HepG2 (cell line): Measurements from ENCODE around the gene METTL1. TPM values are rescaled to one million over a fixed set of nuclear protein-coding genes. Genes with fewer than 3 reads are reported as not detected.
A peak's percentile ranks its signal among the peaks of the same experiment; 100 is the strongest.

ENCODE experiments used
- ARHGAP35 ChIP-seq: sonication (generic); formaldehyde crosslinking; IDR thresholded peaks from 2 replicates; pipeline ENCODE4 v1.9.0; 2022; ENCODE audit warnings: mild to moderate bottlenecking, inconsistent platforms, moderate library complexity, missing genetic modification reagents, borderline replicate concordance
- FOXM1 ChIP-seq: sonication (generic); formaldehyde crosslinking; IDR thresholded peaks from 2 replicates; pipeline ENCODE4 v1.5.0; 2020; ENCODE audit warnings: missing genetic modification reagents
- IKZF4 ChIP-seq: sonication (generic); formaldehyde crosslinking; IDR thresholded peaks from 2 replicates; pipeline ENCODE4 v1.5.1; 2020; ENCODE audit warnings: borderline replicate concordance, mild to moderate bottlenecking, low read depth, missing genetic modification reagents; ENCODE audit errors: not compliant biosample characterization
- LBX2 ChIP-seq: sonication (generic); formaldehyde crosslinking; IDR thresholded peaks from 2 replicates; pipeline ENCODE4 v1.5.0; 2020; ENCODE audit warnings: missing genetic modification reagents, mild to moderate bottlenecking, borderline replicate concordance
- MED1 ChIP-seq: sonication (generic); formaldehyde crosslinking; IDR thresholded peaks from 2 replicates; pipeline ENCODE4 v1.4.0; 2020; ENCODE audit warnings: missing genetic modification reagents
- NR2F2 ChIP-seq: IDR thresholded peaks from 2 replicates; pipeline ENCODE4 v1.6.1; 2012; ENCODE audit warnings: low read depth, inconsistent platforms, borderline replicate concordance
- PPARG ChIP-seq: conservative IDR thresholded peaks from 2 replicates; pipeline ENCODE4 v1.6.1; 2016; ENCODE audit warnings: missing biosample characterization, missing genetic modification reagents
- SOX13 ChIP-seq, 3 experiments: fragments of 450-650 bp in 1 of 3; sonication (generic) in 1 of 3; formaldehyde crosslinking in 1 of 3; IDR thresholded peaks in 2 of 3; conservative IDR thresholded peaks in 1 of 3; 2 replicates each; pipeline versions ENCODE4 v1.5.0 to v1.6.1; 2016 to 2020; ENCODE audit warnings: antibody characterized with exemption in 1 of 3, mild to moderate bottlenecking in 1 of 3, missing compliant biosample characterization in 1 of 3, missing genetic modification reagents in 1 of 3, moderate library complexity in 1 of 3
- TERF1 ChIP-seq: sonication (generic); formaldehyde crosslinking; IDR thresholded peaks from 2 replicates; pipeline ENCODE4 v1.8.0; 2022; ENCODE audit warnings: mild to moderate bottlenecking, missing genetic modification reagents, moderate library complexity
- TSC22D2 ChIP-seq: sonication (generic); formaldehyde crosslinking; IDR thresholded peaks from 2 replicates; pipeline ENCODE4 v1.5.1; 2020; ENCODE audit warnings: missing genetic modification reagents, mild to moderate bottlenecking, borderline replicate concordance
- XBP1 ChIP-seq: sonication (generic); formaldehyde crosslinking; IDR thresholded peaks from 2 replicates; pipeline ENCODE4 v1.5.0; 2020; ENCODE audit warnings: missing genetic modification reagents
- ZBTB14 ChIP-seq: sonication (generic); formaldehyde crosslinking; IDR thresholded peaks from 2 replicates; pipeline ENCODE4 v1.4.0; 2020; ENCODE audit warnings: missing genetic modification reagents
- ZBTB3 ChIP-seq: sonication (generic); formaldehyde crosslinking; IDR thresholded peaks from 2 replicates; pipeline ENCODE4 v1.4.0; 2020; ENCODE audit warnings: low read depth, mild to moderate bottlenecking, moderate library complexity, missing genetic modification reagents, borderline replicate concordance
- ZBTB43 ChIP-seq: sonication (generic); formaldehyde crosslinking; conservative IDR thresholded peaks from 2 replicates; pipeline ENCODE4 v1.4.0; 2020; ENCODE audit warnings: missing genetic modification reagents
- ZFP91 ChIP-seq: sonication (generic); formaldehyde crosslinking; IDR thresholded peaks from 2 replicates; pipeline ENCODE4 v1.9.0; 2022; ENCODE audit warnings: missing genetic modification reagents, mild to moderate bottlenecking, borderline replicate concordance
- ZMAT3 ChIP-seq: sonication (generic); formaldehyde crosslinking; conservative IDR thresholded peaks from 2 replicates; pipeline ENCODE4 v1.7.0; 2021; ENCODE audit warnings: missing genetic modification reagents
- ZNF30 ChIP-seq: sonication (generic); formaldehyde crosslinking; IDR thresholded peaks from 2 replicates; pipeline ENCODE4 v1.5.0; 2020; ENCODE audit warnings: mild to moderate bottlenecking, missing genetic modification reagents
- ZNF329 ChIP-seq: sonication (generic); formaldehyde crosslinking; IDR thresholded peaks from 2 replicates; pipeline ENCODE4 v1.9.0; 2021; ENCODE audit warnings: low read depth, mild to moderate bottlenecking, missing genetic modification reagents
- ZNF530 ChIP-seq: sonication (generic); formaldehyde crosslinking; IDR thresholded peaks from 2 replicates; pipeline ENCODE4 v1.5.0; 2020; ENCODE audit warnings: low read depth, mild to moderate bottlenecking, missing genetic modification reagents
- ZNF737 ChIP-seq: sonication (generic); formaldehyde crosslinking; IDR thresholded peaks from 2 replicates; pipeline ENCODE4 v1.5.0; 2020; ENCODE audit warnings: missing genetic modification reagents, mild to moderate bottlenecking, borderline replicate concordance
- polyA plus RNA-seq, 8 experiments: library from polyadenylated mRNA; depleted of rRNA in 3 of 8; stranded (reverse) in 7 of 8; unstranded in 1 of 8; fragments of >200 nt; fragmentation: Illumina TruSeq in 4 of 8; extraction: Trizol in 4 of 8; gene quantifications; 2 replicates each; pipeline versions ENCODE4 v1.2.1 to v1.2.3, GENCODE V29; 2011 to 2016; ENCODE audit warnings: low read depth in 4 of 8, missing spikeins in 1 of 8, mixed read lengths in 1 of 8; ENCODE audit not compliant: insufficient read depth in 1 of 8
- total RNA-seq, 5 experiments: library from RNA; depleted of rRNA; stranded (reverse); fragments of >200 nt; fragmentation: Illumina TruSeq; extraction: Trizol; gene quantifications; 2 replicates each; pipeline ENCODE4 v1.2.3, GENCODE V29; 2016; ENCODE audit warnings: low read depth in 1 of 5

METTL1 gene
- total and polyA plus RNA-seq, 2 of the 13 experiments (the other 11 are each of a cell fraction or from before 2014, with no cell fraction given), result 34.7 to 36.9 TPM

GRCh38 chr12:57755454-57756372 lies 16.2 kb downstream of the METTL1 start (continued):
- TF ChIP-seq ZBTB43 (CRISPR knock-in tag) (no peak; the same call in 1 of the 2 replicates), ZNF329 (CRISPR knock-in tag) (no peak), ARHGAP35 (CRISPR knock-in tag) (no peak; the same call in 1 of the 2 replicates), MED1 (CRISPR knock-in tag) (peak; percentile 54; the same call in 1 of the 2 replicates), TSC22D2 (CRISPR knock-in tag) (no peak), XBP1 (CRISPR knock-in tag) (no peak), ZNF30 (CRISPR knock-in tag) (no peak), ZFP91 (0 out of 2 replicates have a peak, but pooled peaks have one; percentile 18), IKZF4 (CRISPR knock-in tag) (no peak), TERF1 (CRISPR knock-in tag) (no peak), LBX2 (CRISPR knock-in tag) (no peak), FOXM1 (no peak), ZBTB3 (CRISPR knock-in tag) (peak; percentile 28; the same call in 1 of the 2 replicates), NR2F2 (peak; percentile 55; the same call in 1 of the 2 replicates), ZBTB14 (no peak), ZMAT3 (CRISPR knock-in tag) (no peak), ZNF530 (CRISPR knock-in tag) (no peak), ZNF737 (0 out of 2 replicates have a peak, but pooled peaks have one; percentile 33), PPARG (peak; percentile 65; the same call in 1 of the 2 replicates), SOX13 (IDR thresholded peaks at IDR 0.05) (no peak), SOX13 (CRISPR knock-in tag; conservative IDR thresholded peaks at IDR 0.05 in 1 of 2, IDR thresholded peaks at IDR 0.05 in 1 of 2) (no peak)
